Measurements from ENCODE around the gene PIGW.
"Not testable (repeated sequence)": the region's sequence is repeated elsewhere in the genome, so short reads cannot be mapped to it uniquely, and the experiment has no call there.

Gene PIGW

DNA sequence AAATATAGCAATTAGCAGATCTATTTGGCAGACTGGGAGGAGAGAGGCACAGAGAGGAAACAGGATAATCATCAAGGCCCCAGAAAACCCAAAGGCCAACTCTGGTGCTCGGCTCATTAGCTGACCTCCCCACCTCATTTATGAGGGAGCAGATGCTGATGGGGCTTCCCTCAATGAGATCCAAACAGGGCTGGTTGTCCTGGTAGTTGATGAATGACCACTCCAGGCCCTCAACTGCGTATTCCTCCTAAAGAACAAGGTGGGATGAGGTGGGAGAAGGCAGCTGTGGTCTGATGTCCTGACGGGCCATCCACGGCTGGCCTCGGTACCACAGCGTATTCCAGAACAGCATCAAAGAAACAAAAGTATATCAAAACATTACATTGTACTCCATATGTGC lies 27.5 kb upstream of the PIGW start:
- in situ Hi-C loops (cut with MboI; ENCODE audit: low sequenced_read_pairs): no loop called here

GRCh38 chr17:36508439-36508838 lies 26.3 kb upstream of the PIGW start:
- in situ Hi-C loops (cut with MboI; ENCODE audit: low sequenced_read_pairs): not testable (repeated sequence)

DNA sequence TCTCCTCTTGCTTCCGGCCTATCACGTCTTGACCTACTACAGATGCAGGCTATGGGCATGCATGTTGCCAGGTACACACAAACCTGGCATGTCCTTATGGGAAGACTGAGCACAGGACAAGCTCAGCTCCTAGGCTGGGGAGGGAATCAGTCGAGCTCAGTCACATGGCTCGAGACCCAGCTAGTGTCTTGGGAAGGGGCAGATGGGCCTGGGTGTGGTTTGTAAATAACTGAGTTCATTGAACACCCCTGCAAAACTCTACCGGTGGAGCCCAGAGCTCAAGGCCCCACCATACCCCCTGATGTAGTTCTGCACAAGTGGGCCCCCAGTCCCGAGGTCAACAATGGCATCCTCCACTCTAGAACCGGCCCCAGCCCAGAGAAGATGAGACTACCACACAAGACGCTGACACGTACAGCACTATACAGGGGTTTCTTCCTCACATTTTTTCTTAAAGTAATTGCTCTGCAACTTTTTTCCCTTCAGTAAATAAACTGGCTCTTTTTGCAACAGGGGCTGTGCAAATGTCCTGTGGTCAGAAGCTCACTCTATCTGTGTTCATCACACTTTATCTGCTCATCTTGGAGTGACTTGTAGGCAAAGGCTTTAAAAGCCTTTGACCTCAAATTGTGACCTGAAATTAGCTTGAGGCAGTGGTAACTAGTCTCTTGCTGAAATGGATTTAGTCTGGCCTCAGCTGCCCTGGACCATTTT lies 25.4 kb upstream of the PIGW start:
- in situ Hi-C loops (cut with MboI; ENCODE audit: low sequenced_read_pairs): no loop called here

GRCh38 chr17:36510636-36511035 lies 24.2 kb upstream of the PIGW start:
- in situ Hi-C loops (cut with MboI; ENCODE audit: low sequenced_read_pairs): no loop called here

- in situ Hi-C loops (cut with MboI; ENCODE audit: low sequenced_read_pairs): no loop called here
Measured at GRCh38 chr17:36511216-36511615, 23.6 kb upstream of the PIGW start.

DNA sequence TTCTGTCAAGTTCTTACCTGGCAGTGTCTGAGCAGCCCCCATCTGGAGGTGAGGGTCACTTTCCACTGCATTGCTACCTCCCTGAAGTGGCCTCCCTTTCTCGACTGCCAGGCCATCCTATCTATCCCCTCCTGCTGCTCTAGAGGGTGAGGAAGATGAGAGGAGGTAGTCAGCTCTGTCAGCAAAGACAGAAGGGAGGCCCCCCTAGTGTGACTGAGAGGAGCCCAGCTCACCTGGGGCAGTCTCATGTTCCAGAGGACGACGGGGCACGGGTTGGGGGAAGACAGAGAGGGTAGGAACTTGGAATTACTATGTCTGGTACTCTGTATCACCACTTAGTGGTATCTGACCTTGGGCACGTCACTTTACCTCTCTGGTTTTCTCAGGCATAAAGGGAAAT lies 22.1 kb upstream of the PIGW start:
- in situ Hi-C loops (cut with MboI; ENCODE audit: low sequenced_read_pairs): no loop called here

DNA sequence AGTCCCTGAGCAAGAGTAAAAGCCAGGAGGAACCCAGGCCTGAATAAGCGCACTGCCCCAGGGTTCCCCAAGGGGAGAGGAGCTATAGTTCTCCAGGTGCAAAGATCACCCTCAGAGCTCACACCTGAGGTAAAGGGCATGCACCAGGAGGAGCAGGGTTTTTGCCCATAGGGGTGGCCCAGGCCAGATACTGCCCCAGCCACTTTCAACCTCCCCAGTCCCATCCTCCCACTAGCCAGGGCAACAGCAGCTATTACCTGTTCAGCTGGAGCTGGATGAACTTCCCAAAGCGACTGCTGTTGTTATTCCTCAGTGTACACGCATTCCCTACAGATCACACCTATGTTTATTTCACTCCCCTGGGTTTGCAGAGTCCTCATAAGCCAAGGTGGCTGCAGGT lies 19.9 kb upstream of the PIGW start:
- in situ Hi-C loops (cut with MboI; ENCODE audit: low sequenced_read_pairs): no loop called here

DNA sequence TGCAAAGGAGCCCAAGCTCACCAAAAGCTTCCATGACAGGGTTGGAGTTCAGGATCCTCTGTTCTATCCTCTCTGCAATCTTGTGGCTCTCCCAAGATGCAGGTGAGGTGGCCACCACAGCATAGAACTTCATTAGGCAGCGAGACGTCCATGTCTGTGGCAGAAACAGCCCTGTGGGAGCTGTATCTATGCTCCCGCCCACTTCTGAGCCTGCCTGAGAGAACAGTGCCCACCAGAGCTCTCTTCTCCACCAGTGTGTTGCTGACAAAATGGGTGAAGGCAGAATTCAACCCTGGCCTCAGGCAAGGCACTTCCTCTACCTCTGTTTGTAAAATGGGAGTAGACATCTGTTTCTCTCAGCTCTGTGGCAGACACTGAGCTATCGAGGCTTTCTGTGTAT lies 18.9 kb upstream of the PIGW start:
- in situ Hi-C loops (cut with MboI; ENCODE audit: low sequenced_read_pairs): no loop called here

- in situ Hi-C loops (cut with MboI; ENCODE audit: low sequenced_read_pairs): no loop called here
Measured at GRCh38 chr17:36523113-36523512, 11.7 kb upstream of the PIGW start.

- in situ Hi-C loops (cut with MboI; ENCODE audit: low sequenced_read_pairs): no loop called here
Measured at GRCh38 chr17:36524428-36524876, 10.3 kb upstream of the PIGW start.

DNA sequence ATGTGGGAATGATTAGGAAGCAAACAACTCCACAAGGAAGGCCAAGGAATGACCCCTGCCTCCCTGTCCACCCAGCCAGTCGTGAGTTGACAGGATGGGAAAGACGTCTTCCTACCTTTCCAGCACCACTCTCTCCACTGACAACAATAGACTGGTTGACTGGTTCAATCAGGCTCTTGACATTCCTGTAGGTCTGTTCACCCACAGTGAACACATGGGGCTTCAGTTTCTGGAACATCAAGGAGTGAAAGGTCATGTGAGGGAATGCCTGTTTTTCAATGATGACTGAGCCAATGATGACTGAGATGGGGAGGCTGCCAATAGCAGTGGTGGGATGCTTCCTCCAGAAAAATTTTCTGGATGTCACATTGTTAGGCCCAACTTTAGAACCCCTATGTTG lies 9.7 kb upstream of the PIGW start:
- in situ Hi-C loops (cut with MboI; ENCODE audit: low sequenced_read_pairs): no loop called here

DNA sequence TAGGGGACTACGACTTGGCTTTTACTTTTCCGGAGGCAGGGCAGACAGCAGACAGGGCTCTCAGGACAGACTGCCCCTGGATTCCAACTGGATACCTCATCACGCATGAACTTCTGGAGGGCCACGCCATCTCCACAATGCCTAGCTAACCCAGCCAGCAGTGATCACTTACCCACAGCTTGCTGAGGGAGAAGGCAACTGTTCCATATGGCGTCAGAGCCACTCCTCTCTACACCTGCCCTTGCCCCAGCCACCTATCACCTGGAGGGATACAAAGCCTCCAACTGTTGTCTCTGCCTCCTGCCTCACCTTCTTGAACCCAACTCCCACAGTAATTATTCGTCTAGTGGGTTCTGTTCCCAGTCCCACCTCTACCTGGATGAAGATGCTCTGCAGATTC lies 8.9 kb upstream of the PIGW start:
- in situ Hi-C loops (cut with MboI; ENCODE audit: low sequenced_read_pairs): no loop called here

- in situ Hi-C loops (cut with MboI; ENCODE audit: low sequenced_read_pairs): no loop called here
Measured at GRCh38 chr17:36527621-36528250, 7.1 kb upstream of the PIGW start.

DNA sequence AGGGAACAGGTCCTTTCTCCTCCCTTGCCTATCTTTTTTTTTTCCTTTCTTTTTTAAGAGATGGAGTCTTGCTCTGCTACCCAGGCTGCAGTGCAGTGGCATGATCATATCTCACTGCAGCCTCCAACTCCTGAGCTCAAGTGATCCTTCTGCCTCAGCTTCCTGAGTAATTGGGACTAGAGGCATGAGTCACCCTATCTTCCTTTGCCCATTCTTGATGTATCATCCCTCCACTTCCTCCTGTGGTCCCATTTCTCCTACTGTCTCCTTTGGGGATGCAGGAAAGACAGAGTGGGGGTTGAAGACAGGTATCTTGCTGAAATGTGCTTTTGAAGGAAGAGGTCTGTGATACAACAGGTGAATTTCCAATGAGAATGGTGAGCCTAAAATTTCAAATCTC lies 5.7 kb upstream of the PIGW start:
- in situ Hi-C loops (cut with MboI; ENCODE audit: low sequenced_read_pairs): no loop called here

DNA sequence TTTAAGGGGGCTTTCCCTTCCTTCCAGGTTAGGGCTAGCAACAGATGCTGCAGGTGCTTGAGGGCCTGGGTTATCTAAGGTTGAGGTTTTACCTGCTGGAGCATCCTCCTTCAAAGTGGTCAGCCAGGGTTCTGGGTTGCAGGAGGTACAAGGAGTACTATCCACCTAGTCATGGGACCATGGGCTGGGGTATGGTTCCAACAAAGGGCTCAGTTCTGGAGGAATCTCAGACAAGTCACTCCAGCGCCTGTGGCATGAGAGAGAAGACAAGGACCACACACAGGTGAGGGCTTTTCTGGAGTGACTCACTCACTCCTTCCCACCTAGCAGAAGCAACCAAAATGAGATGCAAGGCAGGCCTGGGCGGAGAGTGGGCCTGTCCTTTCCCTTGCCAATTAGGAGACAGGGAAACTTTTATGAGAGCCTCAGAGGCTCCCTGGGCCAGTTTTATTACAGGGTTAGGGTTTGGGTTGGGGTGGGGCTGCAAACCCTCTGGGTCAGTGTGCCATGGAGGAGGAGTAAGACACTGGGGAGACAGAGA lies 2.3 kb upstream of the PIGW start:
- in situ Hi-C loops (cut with MboI; ENCODE audit: low sequenced_read_pairs): no loop called here

DNA sequence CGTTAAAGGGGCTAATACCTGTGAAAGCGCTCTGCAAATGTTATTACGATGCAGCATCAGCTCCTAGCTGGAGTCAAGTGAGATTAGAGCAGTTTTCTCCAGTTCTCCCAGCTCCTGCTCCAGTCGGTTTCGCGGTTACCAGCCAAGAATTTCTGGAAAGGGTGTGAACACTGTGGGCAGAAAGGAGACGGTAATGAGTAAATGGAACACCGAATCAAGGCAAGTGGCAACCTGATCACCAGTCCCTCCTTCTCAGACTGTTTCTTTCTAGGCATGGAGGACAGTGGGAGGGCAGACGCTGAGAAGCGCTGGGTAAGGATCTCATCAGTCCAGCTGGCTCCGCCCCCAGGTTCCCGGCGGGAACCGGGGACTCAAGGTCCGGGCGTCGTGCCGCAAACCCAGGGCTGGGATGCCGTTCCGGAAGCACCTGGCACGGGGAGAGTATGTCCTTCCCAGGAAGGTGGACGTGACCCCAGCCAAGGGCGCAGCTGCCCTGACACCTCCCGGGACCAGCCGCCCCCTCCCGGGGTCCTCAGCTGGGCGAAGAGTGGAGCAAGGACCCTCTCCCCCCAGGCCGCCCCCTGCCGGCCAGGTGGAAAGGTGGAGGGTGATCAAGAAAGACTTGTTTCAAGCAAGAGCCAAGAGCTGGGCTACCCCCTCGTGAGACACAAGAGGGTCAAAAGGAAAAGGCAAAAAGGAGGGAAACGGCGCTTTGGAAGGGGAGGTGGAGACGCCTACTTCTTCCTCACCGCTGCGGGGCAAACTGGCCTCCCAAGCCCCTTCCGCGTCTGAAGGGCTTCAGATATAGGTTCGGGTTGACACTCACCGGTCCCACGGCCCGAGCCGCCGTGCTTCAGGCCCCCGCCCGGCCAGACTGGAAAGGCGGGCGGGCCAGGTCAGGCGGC lies 600 bp upstream of the PIGW start:
- in situ Hi-C loops (cut with MboI; ENCODE audit: low sequenced_read_pairs): no loop called here

- in situ Hi-C loops (cut with MboI; ENCODE audit: low sequenced_read_pairs): no loop called here
Measured at GRCh38 chr17:36535669-36536081, 888 bp downstream of the PIGW start.

DNA sequence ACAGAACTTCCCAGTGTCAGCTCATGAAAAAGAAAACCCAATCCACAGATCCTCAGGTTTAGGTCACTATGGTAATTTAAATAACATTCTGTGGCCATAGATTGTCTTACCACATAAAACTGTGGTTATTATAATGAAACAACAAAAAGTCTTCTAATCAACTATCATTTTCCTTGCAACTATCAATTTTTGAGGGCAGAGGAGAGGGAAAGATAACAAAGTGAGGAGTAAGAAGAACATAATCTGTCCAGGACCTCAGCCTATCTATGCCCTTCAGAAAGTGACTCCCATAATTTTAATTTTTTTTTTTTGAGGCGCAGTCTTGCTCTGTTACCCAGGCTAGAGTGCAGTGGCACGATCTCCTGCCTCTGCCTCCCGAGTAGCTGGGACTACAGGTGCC lies 5.9 kb downstream of the PIGW start:
- in situ Hi-C loops (cut with MboI; ENCODE audit: low sequenced_read_pairs): no loop called here

GRCh38 chr17:36542755-36543154 lies 8.0 kb downstream of the PIGW start:
- in situ Hi-C loops (cut with MboI; ENCODE audit: low sequenced_read_pairs): no loop called here

DNA sequence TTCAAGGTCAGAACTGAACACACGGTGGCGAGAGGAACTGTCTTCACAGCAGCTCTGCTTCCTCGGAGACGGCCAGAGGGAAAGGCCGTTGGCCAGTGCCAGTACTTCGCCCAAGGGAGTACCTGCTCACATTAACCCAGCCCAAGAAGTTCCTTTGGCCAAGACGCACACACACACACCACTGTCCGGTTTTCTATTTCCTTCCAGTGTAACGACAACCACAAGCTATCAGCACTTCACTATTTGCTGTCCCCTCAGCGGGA lies 9.2 kb downstream of the PIGW start:
- in situ Hi-C loops (cut with MboI; ENCODE audit: low sequenced_read_pairs): no loop called here

DNA sequence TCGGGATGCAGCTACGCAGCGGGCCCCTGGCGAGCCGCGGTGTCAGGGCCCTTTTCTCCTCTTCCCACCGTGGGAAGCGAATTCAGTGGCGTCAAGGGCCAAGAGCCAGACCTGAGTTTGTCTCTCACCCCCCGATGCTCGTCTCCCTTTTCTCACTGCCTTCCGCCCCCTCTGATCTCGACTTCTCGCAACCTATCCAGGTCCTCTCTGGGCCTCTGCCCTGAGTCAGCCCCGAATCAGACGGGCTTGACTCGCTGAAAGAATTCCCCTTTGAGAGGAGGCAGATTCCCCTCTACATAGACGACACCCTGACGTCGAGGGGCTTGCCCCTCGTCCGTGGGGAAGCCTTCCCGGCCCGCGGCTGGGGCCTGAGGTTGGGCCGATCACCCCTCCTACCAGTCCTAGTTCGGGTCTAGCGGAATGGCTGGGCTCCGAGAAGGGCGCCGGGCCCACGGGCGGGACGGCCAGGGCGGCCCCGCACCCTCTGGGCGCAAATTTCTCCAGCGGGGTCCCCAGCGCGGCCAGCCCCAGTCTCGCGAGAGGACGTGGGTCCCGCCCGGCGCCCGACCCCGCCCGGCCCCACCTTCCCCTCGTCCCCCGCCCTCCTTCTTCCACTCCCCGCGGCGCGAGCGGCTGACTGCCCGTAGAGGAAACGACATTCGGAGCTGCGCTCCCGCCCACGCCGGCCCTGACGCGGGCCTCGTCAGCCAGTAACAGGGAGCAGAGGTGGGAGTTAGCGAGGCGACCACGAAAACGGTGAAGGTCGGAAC lies 9.7 kb downstream of the PIGW start, which contains the start of gene GGNBP2:
GGNBP2 (plus strand) TSS at position 613 of the 770 bp plus-strand sequence. CDS start 806 bp downstream, outside the sequence.
- in situ Hi-C loops (cut with MboI; ENCODE audit: low sequenced_read_pairs): no loop called here
